ENCODE measurements around the gene KLF6. TPM values are rescaled to one million over a fixed set of nuclear protein-coding genes. Genes with fewer than 3 reads are reported as not detected.

The KLF6 gene
- total and polyA plus RNA-seq, 8 donors = 66.0 to 217 (median 112) TPM

- DNase-seq (no peak), ATAC-seq (peak; percentile 47)
- Histone ChIP-seq H3K27me3 (no peaks in the 10 kb centered on the region), H3K36me3 (no peaks in the 10 kb centered on the region), H3K9me3 (no peaks in the 10 kb centered on the region), H3K27ac (peak overlapping the region; percentile 91 to 93), H3K4me3 (no peak overlapping the region), H3K4me1 (peaks cover 40 to 88% of the 10 kb centered on the region in 2 donors)
- intact Hi-C loops (cut with DNase I) = no loop called here
- TF ChIP-seq, protein P1, sequence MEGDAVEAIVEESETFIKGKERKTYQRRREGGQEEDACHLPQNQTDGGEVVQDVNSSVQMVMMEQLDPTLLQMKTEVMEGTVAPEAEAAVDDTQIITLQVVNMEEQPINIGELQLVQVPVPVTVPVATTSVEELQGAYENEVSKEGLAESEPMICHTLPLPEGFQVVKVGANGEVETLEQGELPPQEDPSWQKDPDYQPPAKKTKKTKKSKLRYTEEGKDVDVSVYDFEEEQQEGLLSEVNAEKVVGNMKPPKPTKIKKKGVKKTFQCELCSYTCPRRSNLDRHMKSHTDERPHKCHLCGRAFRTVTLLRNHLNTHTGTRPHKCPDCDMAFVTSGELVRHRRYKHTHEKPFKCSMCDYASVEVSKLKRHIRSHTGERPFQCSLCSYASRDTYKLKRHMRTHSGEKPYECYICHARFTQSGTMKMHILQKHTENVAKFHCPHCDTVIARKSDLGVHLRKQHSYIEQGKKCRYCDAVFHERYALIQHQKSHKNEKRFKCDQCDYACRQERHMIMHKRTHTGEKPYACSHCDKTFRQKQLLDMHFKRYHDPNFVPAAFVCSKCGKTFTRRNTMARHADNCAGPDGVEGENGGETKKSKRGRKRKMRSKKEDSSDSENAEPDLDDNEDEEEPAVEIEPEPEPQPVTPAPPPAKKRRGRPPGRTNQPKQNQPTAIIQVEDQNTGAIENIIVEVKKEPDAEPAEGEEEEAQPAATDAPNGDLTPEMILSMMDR (IDR thresholded peaks at IDR 0.05) = no peak
Observed at GRCh38 chr10:3806603-3807002, 21.6 kb upstream of the KLF6 start.

- no peaks in the 10 kb centered on the region for H3K27me3 ChIP-seq
- no peaks in the 10 kb centered on the region for H3K9me3 ChIP-seq
- H3K4me1 ChIP-seq = peaks cover 35 to 81% of the 10 kb centered on the region in 2 donors
- DNase-seq (no peak), ATAC-seq (no peak)
- H3K4me3 ChIP-seq = no peak overlapping the region
- intact Hi-C loops (cut with DNase I) = no loop called here
- no peaks in the 10 kb centered on the region for H3K36me3 ChIP-seq
- TF ChIP-seq, protein P1 (IDR thresholded peaks at IDR 0.05) = no peak
- peak overlapping the region; percentile 91 to 93 for H3K27ac ChIP-seq
Observed at GRCh38 chr10:3805791-3806461, 20.9 kb upstream of the KLF6 start.

- DNase-seq = no peak
- Histone ChIP-seq H3K4me3 (no peak overlapping the region), H3K27me3 (no peaks in the 10 kb centered on the region), H3K4me1 (peaks cover 28 to 75% of the 10 kb centered on the region in 2 donors), H3K27ac (peak overlapping the region; percentile 91 to 93), H3K9me3 (no peaks in the 10 kb centered on the region), H3K36me3 (no peaks in the 10 kb centered on the region)
- peak; percentile 38 for ATAC-seq
- TF ChIP-seq, protein P1 (IDR thresholded peaks at IDR 0.05) = no peak
- intact Hi-C loops (cut with DNase I) = no loop called here
Observed at GRCh38 chr10:3805201-3805790, 20.3 kb upstream of the KLF6 start.

DNA sequence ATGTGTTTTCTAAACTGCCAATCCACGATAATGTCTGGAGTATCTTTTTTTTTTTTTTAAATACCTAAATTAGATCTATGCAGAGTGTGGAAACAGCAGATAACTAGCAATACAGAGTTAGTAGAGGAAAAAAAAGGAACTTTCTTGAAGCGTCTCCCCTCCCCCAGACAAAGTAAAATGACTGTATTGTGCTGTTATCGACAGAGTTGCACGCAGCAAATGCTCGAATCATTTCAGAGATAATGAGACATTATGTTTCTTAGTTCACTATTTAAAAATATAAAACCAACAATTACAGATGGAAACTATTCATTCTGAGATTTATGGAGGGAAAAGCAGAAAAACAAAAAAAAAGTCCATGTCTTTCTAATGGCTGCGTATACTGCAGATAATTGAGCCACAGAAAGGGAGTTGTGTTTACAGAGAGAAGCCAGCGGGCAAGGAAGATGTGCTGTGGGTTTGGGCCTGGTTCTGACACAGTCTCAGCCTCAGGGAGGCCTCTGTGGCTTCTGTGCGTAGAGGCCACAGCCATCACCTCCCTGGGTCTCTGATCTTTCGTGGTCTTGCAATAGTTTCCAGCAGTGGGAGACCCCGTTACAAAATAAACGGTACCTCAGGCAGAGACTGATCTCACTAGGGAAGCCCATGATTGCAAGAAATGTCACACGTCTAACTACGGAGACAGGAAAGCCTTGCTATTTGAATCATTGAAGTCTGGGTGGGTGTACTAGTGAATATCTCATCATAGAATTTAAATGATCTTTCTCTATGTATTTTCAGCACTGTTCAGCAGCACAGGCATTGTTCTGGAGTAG is 19.1 kb upstream of the KLF6 start:
- intact Hi-C loops (cut with DNase I) = no loop called here
- Histone ChIP-seq H3K27ac (peak overlapping the region; percentile 91 to 93), H3K9me3 (no peaks in the 10 kb centered on the region), H3K27me3 (no peaks in the 10 kb centered on the region), H3K36me3 (no peaks in the 10 kb centered on the region), H3K4me1 (peaks cover 20 to 64% of the 10 kb centered on the region in 2 donors), H3K4me3 (no peak overlapping the region)
- TF ChIP-seq, protein P1 (IDR thresholded peaks at IDR 0.05) = no peak
- DNase-seq = no peak
- no peak for ATAC-seq

Data from left lung (tissue), 10 donors.